Psoas muscle (tissue), 8 donors: ENCODE results near the gene HAT1. TPM values are rescaled to one million over a fixed set of nuclear protein-coding genes. Genes with fewer than 3 reads are reported as not detected.

Experiments used
- ATAC-seq, 4 donors: fragments of 200-7000 bp; cut with Tn5 transposase; one replicate each; pipeline ENCODE4 v1.9.1; 2020; ENCODE audit warnings: moderate library complexity in 3 of 4, mild to moderate bottlenecking in 2 of 4
- DNase-seq, 2 donors: peaks; one replicate each; pipeline ENCODE4 v3.0.0-alpha.2; 2020
- H3K27ac ChIP-seq: fragments of 200-600 bp; one replicate; pipeline ENCODE4 v1.8.0; 2022
- H3K27me3 ChIP-seq, 3 donors: fragments of 200-600 bp in 1 of 3; one replicate each; pipeline versions ENCODE4 v1.6.1 to v1.8.0; 2013 to 2022; ENCODE audit warnings: low read length in 2 of 3, mild to moderate bottlenecking in 2 of 3, moderate library complexity in 1 of 3; ENCODE audit not compliant: insufficient read depth in 3 of 3
- H3K36me3 ChIP-seq, 2 donors: fragments of 200-600 bp in 1 of 2; one replicate each; pipeline versions ENCODE4 v1.6.1 to v1.8.0; 2013 to 2022; ENCODE audit warnings: low read depth in 1 of 2, mild to moderate bottlenecking in 1 of 2, moderate library complexity in 1 of 2; ENCODE audit not compliant: insufficient read depth in 1 of 2
- H3K4me1 ChIP-seq: fragments of 200-600 bp; one replicate; pipeline ENCODE4 v1.8.0; 2022
- H3K4me3 ChIP-seq: fragments of 200-600 bp; one replicate; pipeline ENCODE4 v1.8.0; 2022; ENCODE audit warnings: mild to moderate bottlenecking
- H3K9me3 ChIP-seq: fragments of 200-600 bp; one replicate; pipeline ENCODE4 v1.8.0; 2022
- CTCF ChIP-seq: fragments of 200-600 bp; IDR thresholded peaks from one replicate; pipeline ENCODE4 v1.8.0; 2022; ENCODE audit warnings: antibody characterized with exemption
- WGBS, 3 donors: extraction: QIAGEN DNeasy Blood & Tissue Kit; methylation state at CpG; one replicate each; pipeline versions ENCODE4 v1.1.6 to v1.1.7; 2013; 5-methylcytosine and 5-hydroxymethylcytosine counted together
- intact Hi-C, 2 donors: fragments of 100-400 bp; cut with DNase I; formaldehyde crosslinking; loops; one replicate each; pipeline versions ENCODE4 v1.11.0 to v1.14.2; 2022
- polyA plus RNA-seq, 3 donors: library from polyadenylated mRNA; stranded (reverse); fragments of 200-250 nt; gene quantifications; one replicate each; pipeline ENCODE4 v1.2.3, GENCODE V29; 2013
- total RNA-seq, 4 donors: library from RNA; stranded (reverse); fragmentation: NEBNext Ultra II Directional in 2 of 4; extraction: Animal tissue kit (Norgen Biotek cat#: 25700) in 2 of 4; gene quantifications; one replicate each; pipeline versions ENCODE4 v1.2.1 to v1.2.4, GENCODE V29; 2021 to 2023
- donor health status: healthy with polysubstance abuse.
- donor health status: DM: no; HTN: no; CAD: no; lungs with moderate emphysema.
- donor health status: Bipolar disorder and iron deficiency.
- donor health status: healthy.
- donor health status: DM: yes; HTN: yes; CAD: no.
- donor health status: DM: no; HTN: no; CAD: no.
- donor health status: DM: no; HTN: no; CAD: no.
- donor health status: DM: yes; HTN: yes; CAD: no.

The HAT1 gene
- total and polyA plus RNA-seq, 7 donors = 31.8 to 94.6 (median 54.7) TPM

GRCh38 chr2:171909266-171909665 is 13.0 kb upstream of the HAT1 start:
- TF ChIP-seq CTCF = no peak
- no peaks in the 10 kb centered on the region for H3K36me3 ChIP-seq
- no peak overlapping the region for H3K4me3 ChIP-seq
- no peak overlapping the region for H3K27ac ChIP-seq
- intact Hi-C loops = no loop called here
- ATAC-seq (no peak), DNase-seq (no peak)
- H3K9me3 ChIP-seq = no peaks in the 10 kb centered on the region
- 87 to 89% (median 88%) methylated on average over 3 of the region's 3 CpGs for WGBS, 3 donors
- H3K4me1 ChIP-seq = peaks cover 8% of the 10 kb centered on the region
- no peaks in the 10 kb centered on the region for H3K27me3 ChIP-seq

- DNase-seq (no peak), ATAC-seq (no peak)
- intact Hi-C loops = no loop called here
- H3K27ac ChIP-seq = no peak overlapping the region
- no peak overlapping the region for H3K4me3 ChIP-seq
- H3K9me3 ChIP-seq = no peaks in the 10 kb centered on the region
- H3K27me3 ChIP-seq = no peaks in the 10 kb centered on the region
- peaks cover 15% of the 10 kb centered on the region for H3K4me1 ChIP-seq
- 74 to 79% (median 75%) methylated on average over 1 of the region's 1 CpG for WGBS, 3 donors
- no peak for TF ChIP-seq CTCF
- no peaks in the 10 kb centered on the region for H3K36me3 ChIP-seq
These were observed 11.8 kb upstream of the HAT1 start for GRCh38 chr2:171910494-171910893.

- no peaks in the 10 kb centered on the region for H3K9me3 ChIP-seq
- no peak for DNase-seq
- peak in 2 of 4 donors; percentile 39 to 52 for ATAC-seq
- intact Hi-C loops = no loop called here
- H3K27me3 ChIP-seq = no peaks in the 10 kb centered on the region
- H3K27ac ChIP-seq = peak overlapping the region; percentile 56
- WGBS, 3 donors = 39 to 74% (median 53%) methylated on average over 3 of the region's 3 CpGs
- H3K4me3 ChIP-seq = no peak overlapping the region
- peaks cover 15% of the 10 kb centered on the region for H3K4me1 ChIP-seq
- no peaks in the 10 kb centered on the region for H3K36me3 ChIP-seq
- no peak for TF ChIP-seq CTCF
These were observed 8.7 kb upstream of the HAT1 start for GRCh38 chr2:171913517-171913916.

GRCh38 chr2:171919453-171919852 is 2.8 kb upstream of the HAT1 start:
- WGBS, 3 donors = 79 to 88% (median 82%) methylated on average over 2 of the region's 2 CpGs
- DNase-seq (no peak), ATAC-seq (no peak)
- intact Hi-C loops = no loop called here
- Histone ChIP-seq H3K9me3 (no peaks in the 10 kb centered on the region), H3K27me3 (no peaks in the 10 kb centered on the region), H3K27ac (no peak overlapping the region), H3K4me1 (peaks cover 25% of the 10 kb centered on the region), H3K36me3 (no peaks in the 10 kb centered on the region), H3K4me3 (no peak overlapping the region)
- no peak for TF ChIP-seq CTCF

GRCh38 chr2:171921970-171922229 is 361 bp upstream of the HAT1 start:
- peak overlapping the region; percentile 95 for H3K4me3 ChIP-seq
- ATAC-seq (no peak), DNase-seq (no peak)
- intact Hi-C loops = loop anchor here in 1 of 2 donors (2.0 to 10.0 kb wide), 2 partner anchors 27 to 183 kb away; partner anchors contain the start of genes DLX2 and SLC25A12
- H3K27ac ChIP-seq = peak overlapping the region; percentile 97
- TF ChIP-seq CTCF = no peak
- peaks cover 26% of the 10 kb centered on the region for H3K4me1 ChIP-seq
- no peaks in the 10 kb centered on the region for H3K9me3 ChIP-seq
- H3K27me3 ChIP-seq = no peaks in the 10 kb centered on the region
- peaks cover 0 to 16% of the 10 kb centered on the region in 2 donors for H3K36me3 ChIP-seq
- WGBS, 3 donors = 10 to 15% (median 11%) methylated on average over 5 of the region's 5 CpGs
